ENCODE measurements around the gene GPC1.

Gene GPC1

DNA sequence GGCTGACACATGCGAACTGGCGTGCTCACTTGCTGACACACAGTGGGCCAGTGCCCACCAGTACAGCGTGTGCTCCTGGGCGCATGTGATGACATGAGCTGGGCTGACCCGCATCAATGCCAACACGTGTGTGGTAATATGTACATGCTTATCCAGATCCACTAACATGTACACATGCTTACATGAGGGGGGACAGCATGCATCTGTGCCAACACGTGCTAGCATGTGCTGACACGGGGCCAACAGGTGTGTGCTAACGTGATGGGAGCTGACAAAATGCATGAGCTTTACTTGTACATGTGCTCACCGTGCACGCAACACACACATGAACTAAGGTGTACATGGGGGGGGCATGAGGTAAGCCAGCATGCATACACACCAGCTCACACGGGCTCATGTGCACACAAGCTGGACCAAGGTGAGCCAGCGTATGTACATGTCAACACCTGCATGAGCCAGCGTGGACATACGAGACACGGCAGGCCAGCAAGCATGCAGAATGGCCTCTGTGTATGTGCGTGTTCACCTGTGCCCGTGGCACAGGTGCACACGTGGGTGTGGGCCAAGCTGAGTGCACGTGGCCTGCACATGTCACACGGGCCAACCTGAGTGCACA lies 28.5 kb downstream of the GPC1 start:
- no peak overlapping the region for H3K9ac ChIP-seq (ENCODE audit: insufficient read length, low read depth)
- no peaks in the 10 kb centered on the region for H3K9me3 ChIP-seq (ENCODE audit: insufficient read depth, low read length)
- H3K4me3 ChIP-seq (ENCODE audit: insufficient read length, low read depth), result no peak overlapping the region
- no peaks in the 10 kb centered on the region for H3K27me3 ChIP-seq (ENCODE audit: insufficient read depth, insufficient read length)
- peaks cover 18% of the 10 kb centered on the region for H3K4me1 ChIP-seq (ENCODE audit: insufficient read depth, insufficient read length)
- no peak for DNase-seq (ENCODE audit: low read depth, low spot score)
- TF ChIP-seq SUZ12 (IDR thresholded peaks at IDR 0.05; ENCODE audit: extremely low read depth, insufficient read depth, insufficient read length) (no peak), ZNF274 (IDR thresholded peaks at IDR 0.05; ENCODE audit: low read depth, low read length) (no peak), YY1 (IDR thresholded peaks at IDR 0.05; ENCODE audit: insufficient read depth, insufficient read length) (no peak)
- peaks cover 87% of the 10 kb centered on the region for H3K36me3 ChIP-seq (ENCODE audit: insufficient read depth, insufficient read length, low read length)

DNA sequence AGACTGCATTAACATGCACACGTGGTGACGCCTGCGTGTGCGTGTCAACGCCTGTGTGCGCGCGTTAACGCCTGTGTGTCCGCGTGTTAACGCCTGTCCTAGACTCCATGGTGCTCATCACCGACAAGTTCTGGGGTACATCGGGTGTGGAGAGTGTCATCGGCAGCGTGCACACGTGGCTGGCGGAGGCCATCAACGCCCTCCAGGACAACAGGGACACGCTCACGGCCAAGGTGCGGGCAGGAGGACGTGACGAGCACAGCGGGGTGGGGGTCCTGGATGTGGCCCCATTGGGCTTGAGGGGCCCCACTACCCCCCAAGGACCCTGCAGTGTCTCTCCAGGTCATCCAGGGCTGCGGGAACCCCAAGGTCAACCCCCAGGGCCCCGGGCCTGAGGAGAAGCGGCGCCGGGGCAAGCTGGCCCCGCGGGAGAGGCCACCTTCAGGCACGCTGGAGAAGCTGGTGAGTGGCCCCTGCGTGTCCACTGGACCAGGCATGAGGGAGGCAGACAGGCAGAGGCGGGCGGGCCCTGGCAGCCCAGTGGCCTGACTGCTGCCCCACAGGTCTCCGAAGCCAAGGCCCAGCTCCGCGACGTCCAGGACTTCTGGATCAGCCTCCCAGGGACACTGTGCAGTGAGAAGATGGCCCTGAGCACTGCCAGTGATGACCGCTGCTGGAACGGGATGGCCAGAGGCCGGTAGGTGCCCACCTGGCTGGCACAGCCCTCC lies 29.2 kb downstream of the GPC1 start:
- no peak for DNase-seq (ENCODE audit: low read depth, low spot score)
- TF ChIP-seq YY1 (IDR thresholded peaks at IDR 0.05; ENCODE audit: insufficient read depth, insufficient read length), result no peak
- no peak for TF ChIP-seq ZNF274 (IDR thresholded peaks at IDR 0.05; ENCODE audit: low read depth, low read length)
- no peak for TF ChIP-seq SUZ12 (IDR thresholded peaks at IDR 0.05; ENCODE audit: extremely low read depth, insufficient read depth, insufficient read length)
- Histone ChIP-seq H3K36me3 (ENCODE audit: insufficient read depth, insufficient read length, low read length) (peaks cover 80% of the 10 kb centered on the region), H3K9ac (ENCODE audit: insufficient read length, low read depth) (no peak overlapping the region), H3K27me3 (ENCODE audit: insufficient read depth, insufficient read length) (no peaks in the 10 kb centered on the region), H3K9me3 (ENCODE audit: insufficient read depth, low read length) (no peaks in the 10 kb centered on the region), H3K4me3 (ENCODE audit: insufficient read length, low read depth) (no peak overlapping the region), H3K4me1 (ENCODE audit: insufficient read depth, insufficient read length) (peaks cover 19% of the 10 kb centered on the region)

DNA sequence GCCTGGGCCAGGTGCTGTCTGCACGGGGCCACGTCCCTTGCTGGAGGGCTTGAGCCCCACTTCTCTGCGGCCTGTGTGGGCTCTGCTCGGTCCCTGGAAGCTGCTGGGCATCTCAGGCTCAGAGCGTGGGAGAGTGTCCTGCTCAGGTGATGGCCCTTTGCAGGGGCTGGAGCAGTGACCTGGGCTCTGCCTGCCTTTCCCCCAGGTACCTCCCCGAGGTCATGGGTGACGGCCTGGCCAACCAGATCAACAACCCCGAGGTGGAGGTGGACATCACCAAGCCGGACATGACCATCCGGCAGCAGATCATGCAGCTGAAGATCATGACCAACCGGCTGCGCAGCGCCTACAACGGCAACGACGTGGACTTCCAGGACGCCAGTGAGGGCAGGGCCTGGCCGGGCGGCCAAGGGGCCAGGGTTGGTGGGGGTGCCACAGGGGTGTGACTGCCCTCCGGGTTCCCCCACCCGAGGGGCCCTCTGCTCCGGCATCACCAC lies 29.9 kb downstream of the GPC1 start:
- no peaks in the 10 kb centered on the region for H3K9me3 ChIP-seq (ENCODE audit: insufficient read depth, low read length)
- peaks cover 17% of the 10 kb centered on the region for H3K4me1 ChIP-seq (ENCODE audit: insufficient read depth, insufficient read length)
- no peak overlapping the region for H3K4me3 ChIP-seq (ENCODE audit: insufficient read length, low read depth)
- no peak for DNase-seq (ENCODE audit: low read depth, low spot score)
- H3K9ac ChIP-seq (ENCODE audit: insufficient read length, low read depth), result no peak overlapping the region
- peaks cover 74% of the 10 kb centered on the region for H3K36me3 ChIP-seq (ENCODE audit: insufficient read depth, insufficient read length, low read length)
- H3K27me3 ChIP-seq (ENCODE audit: insufficient read depth, insufficient read length), result no peaks in the 10 kb centered on the region
- TF ChIP-seq YY1 (IDR thresholded peaks at IDR 0.05; ENCODE audit: insufficient read depth, insufficient read length) (no peak), ZNF274 (IDR thresholded peaks at IDR 0.05; ENCODE audit: low read depth, low read length) (no peak), SUZ12 (IDR thresholded peaks at IDR 0.05; ENCODE audit: extremely low read depth, insufficient read depth, insufficient read length) (no peak)

DNA sequence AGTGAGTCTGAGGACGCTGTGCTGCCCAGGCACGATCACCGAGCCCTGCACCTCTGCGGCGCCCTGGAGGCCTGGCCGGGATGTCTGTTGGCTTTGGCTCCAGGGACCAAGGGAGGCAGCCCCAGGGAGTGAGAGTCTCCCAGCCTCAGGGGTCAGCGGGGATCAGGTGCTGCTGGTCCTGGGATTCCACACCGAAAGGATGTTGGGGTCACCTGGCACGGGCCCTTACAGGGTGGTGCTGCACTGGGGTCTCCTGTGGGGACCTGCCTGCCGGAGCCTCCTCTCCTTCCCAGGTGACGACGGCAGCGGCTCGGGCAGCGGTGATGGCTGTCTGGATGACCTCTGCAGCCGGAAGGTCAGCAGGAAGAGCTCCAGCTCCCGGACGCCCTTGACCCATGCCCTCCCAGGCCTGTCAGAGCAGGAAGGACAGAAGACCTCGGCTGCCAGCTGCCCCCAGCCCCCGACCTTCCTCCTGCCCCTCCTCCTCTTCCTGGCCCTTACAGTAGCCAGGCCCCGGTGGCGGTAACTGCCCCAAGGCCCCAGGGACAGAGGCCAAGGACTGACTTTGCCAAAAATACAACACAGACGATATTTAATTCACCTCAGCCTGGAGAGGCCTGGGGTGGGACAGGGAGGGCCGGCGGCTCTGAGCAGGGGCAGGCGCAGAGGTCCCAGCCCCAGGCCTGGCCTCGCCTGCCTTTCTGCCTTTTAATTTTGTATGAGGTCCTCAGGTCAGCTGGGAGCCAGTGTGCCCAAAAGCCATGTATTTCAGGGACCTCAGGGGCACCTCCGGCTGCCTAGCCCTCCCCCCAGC lies 30.5 kb downstream of the GPC1 start:
- Histone ChIP-seq H3K4me1 (ENCODE audit: insufficient read depth, insufficient read length) (peaks cover 17% of the 10 kb centered on the region), H3K36me3 (ENCODE audit: insufficient read depth, insufficient read length, low read length) (peaks cover 68% of the 10 kb centered on the region), H3K4me3 (ENCODE audit: insufficient read length, low read depth) (no peak overlapping the region), H3K9me3 (ENCODE audit: insufficient read depth, low read length) (no peaks in the 10 kb centered on the region), H3K27me3 (ENCODE audit: insufficient read depth, insufficient read length) (no peaks in the 10 kb centered on the region), H3K9ac (ENCODE audit: insufficient read length, low read depth) (no peak overlapping the region)
- TF ChIP-seq YY1 (IDR thresholded peaks at IDR 0.05; ENCODE audit: insufficient read depth, insufficient read length) (no peak), SUZ12 (IDR thresholded peaks at IDR 0.05; ENCODE audit: extremely low read depth, insufficient read depth, insufficient read length) (no peak), ZNF274 (IDR thresholded peaks at IDR 0.05; ENCODE audit: low read depth, low read length) (no peak)
- DNase-seq (ENCODE audit: low read depth, low spot score), result no peak

DNA sequence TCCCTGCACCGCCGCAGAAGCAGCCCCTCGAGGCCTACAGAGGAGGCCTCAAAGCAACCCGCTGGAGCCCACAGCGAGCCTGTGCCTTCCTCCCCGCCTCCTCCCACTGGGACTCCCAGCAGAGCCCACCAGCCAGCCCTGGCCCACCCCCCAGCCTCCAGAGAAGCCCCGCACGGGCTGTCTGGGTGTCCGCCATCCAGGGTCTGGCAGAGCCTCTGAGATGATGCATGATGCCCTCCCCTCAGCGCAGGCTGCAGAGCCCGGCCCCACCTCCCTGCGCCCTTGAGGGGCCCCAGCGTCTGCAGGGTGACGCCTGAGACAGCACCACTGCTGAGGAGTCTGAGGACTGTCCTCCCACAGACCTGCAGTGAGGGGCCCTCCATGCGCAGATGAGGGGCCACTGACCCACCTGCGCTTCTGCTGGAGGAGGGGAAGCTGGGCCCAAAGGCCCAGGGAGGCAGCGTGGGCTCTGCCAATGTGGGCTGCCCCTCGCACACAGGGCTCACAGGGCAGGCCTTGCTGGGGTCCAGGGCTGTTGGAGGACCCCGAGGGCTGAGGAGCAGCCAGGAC lies 31.2 kb downstream of the GPC1 start:
- H3K4me1 ChIP-seq (ENCODE audit: insufficient read depth, insufficient read length), result peaks cover 20% of the 10 kb centered on the region
- H3K9me3 ChIP-seq (ENCODE audit: insufficient read depth, low read length), result no peaks in the 10 kb centered on the region
- no peaks in the 10 kb centered on the region for H3K27me3 ChIP-seq (ENCODE audit: insufficient read depth, insufficient read length)
- no peak for DNase-seq (ENCODE audit: low read depth, low spot score)
- H3K9ac ChIP-seq (ENCODE audit: insufficient read length, low read depth), result no peak overlapping the region
- no peak overlapping the region for H3K4me3 ChIP-seq (ENCODE audit: insufficient read length, low read depth)
- no peak for TF ChIP-seq ZNF274 (IDR thresholded peaks at IDR 0.05; ENCODE audit: low read depth, low read length)
- TF ChIP-seq YY1 (IDR thresholded peaks at IDR 0.05; ENCODE audit: insufficient read depth, insufficient read length), result no peak
- no peak for TF ChIP-seq SUZ12 (IDR thresholded peaks at IDR 0.05; ENCODE audit: extremely low read depth, insufficient read depth, insufficient read length)
- peaks cover 61% of the 10 kb centered on the region for H3K36me3 ChIP-seq (ENCODE audit: insufficient read depth, insufficient read length, low read length)

DNA sequence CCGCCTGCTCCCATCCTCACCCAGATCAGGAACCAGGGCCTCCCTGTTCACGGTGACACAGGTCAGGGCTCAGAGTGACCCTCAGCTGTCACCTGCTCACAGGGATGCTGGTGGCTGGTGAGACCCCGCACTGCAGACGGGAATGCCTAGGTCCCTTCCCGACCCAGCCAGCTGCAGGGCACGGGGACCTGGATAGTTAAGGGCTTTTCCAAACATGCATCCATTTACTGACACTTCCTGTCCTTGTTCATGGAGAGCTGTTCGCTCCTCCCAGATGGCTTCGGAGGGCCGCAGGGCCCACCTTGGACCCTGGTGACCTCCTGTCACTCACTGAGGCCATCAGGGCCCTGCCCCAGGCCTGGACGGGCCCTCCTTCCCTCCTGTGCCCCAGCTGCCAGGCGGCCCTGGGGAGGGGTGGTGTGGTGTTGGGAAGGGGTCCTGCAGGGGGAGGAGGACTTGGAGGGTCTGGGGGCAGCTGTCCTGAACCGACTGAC lies 31.7 kb downstream of the GPC1 start:
- no peak for TF ChIP-seq ZNF274 (IDR thresholded peaks at IDR 0.05; ENCODE audit: low read depth, low read length)
- TF ChIP-seq SUZ12 (IDR thresholded peaks at IDR 0.05; ENCODE audit: extremely low read depth, insufficient read depth, insufficient read length), result no peak
- TF ChIP-seq YY1 (IDR thresholded peaks at IDR 0.05; ENCODE audit: insufficient read depth, insufficient read length), result no peak
- H3K27me3 ChIP-seq (ENCODE audit: insufficient read depth, insufficient read length), result no peaks in the 10 kb centered on the region
- H3K9me3 ChIP-seq (ENCODE audit: insufficient read depth, low read length), result no peaks in the 10 kb centered on the region
- H3K9ac ChIP-seq (ENCODE audit: insufficient read length, low read depth), result no peak overlapping the region
- no peak overlapping the region for H3K4me3 ChIP-seq (ENCODE audit: insufficient read length, low read depth)
- DNase-seq (ENCODE audit: low read depth, low spot score), result no peak
- H3K4me1 ChIP-seq (ENCODE audit: insufficient read depth, insufficient read length), result peaks cover 20% of the 10 kb centered on the region
- H3K36me3 ChIP-seq (ENCODE audit: insufficient read depth, insufficient read length, low read length), result peaks cover 55% of the 10 kb centered on the region
